Activated naive CD4-positive, alpha-beta T cell treated with anti-CD3 and anti-CD28 coated beads for 36 hours (primary cell): Measurements from ENCODE around the gene SMO. TPM values are rescaled to one million over a fixed set of nuclear protein-coding genes. Genes with fewer than 3 reads are reported as not detected.

Experiments used
- CTCF ChIA-PET: fragments of 350-600 bp; sonication (Branson Sonifier 250); formaldehyde crosslinking; loops from one replicate; lab custom pipeline; 2021; ENCODE audit warnings: antibody characterized with exemption; lab: Charles Lee
- DNase-seq: peaks from one replicate; pipeline ENCODE4 v3.0.0-alpha.2; 2020
- H3K27ac Mint-ChIP-seq: one replicate; pipeline ENCODE4 v1.8.0; 2021; ENCODE audit warnings: mild to moderate bottlenecking, mixed read lengths
- H3K27me3 Mint-ChIP-seq: one replicate; pipeline ENCODE4 v1.8.0; 2021; ENCODE audit warnings: low read depth, mixed read lengths
- H3K36me3 Mint-ChIP-seq: one replicate; pipeline ENCODE4 v1.8.0; 2021; ENCODE audit warnings: low read depth, mixed read lengths
- H3K4me1 Mint-ChIP-seq: one replicate; pipeline ENCODE4 v1.8.0; 2021; ENCODE audit warnings: low read depth, mixed read lengths
- H3K4me3 Mint-ChIP-seq: one replicate; pipeline ENCODE4 v1.8.0; 2021; ENCODE audit warnings: mild to moderate bottlenecking, moderate library complexity, mixed read lengths
- H3K9me3 Mint-ChIP-seq: one replicate; pipeline ENCODE4 v1.8.0; 2021; ENCODE audit warnings: mixed read lengths
- intact Hi-C: fragments of 100-400 bp; cut with micrococcal nuclease; formaldehyde crosslinking; loops from one replicate; pipeline ENCODE4 v1.15.1; 2023
- total RNA-seq, 2 experiments: library from RNA; stranded (reverse); gene quantifications; one replicate each; pipeline ENCODE4 v1.2.3, GENCODE V29; 2021

Gene SMO
- total RNA-seq, 2 experiments from 2014 or later, result 0.20 to 0.43 TPM

- no peak for DNase-seq
These were observed 68.7 kb downstream of the SMO start for GRCh38 chr7:129257168-129257567.

GRCh38 chr7:129258649-129259389, 70.4 kb downstream of the SMO start:
- Mint-ChIP-seq H3K4me1 (peaks cover 32% of the 10 kb centered on the region), H3K27ac (no peak overlapping the region), H3K27me3 (no peaks in the 10 kb centered on the region), H3K36me3 (no peaks in the 10 kb centered on the region), H3K4me3 (no peak overlapping the region), H3K9me3 (no peaks in the 10 kb centered on the region)
- intact Hi-C loops, result loop anchor here (1.0 kb wide), 1 partner anchor 35 kb away; no protein-coding TSS in a partner anchor
- CTCF ChIA-PET, result interaction anchor here (1.3 to 5.3 kb wide), 2 partner anchors 12 to 39 kb away, joined by 3 to 39 read pairs; no protein-coding TSS in a partner anchor
- no peak for DNase-seq

More at GRCh38 chr7:129257168-129257567, 68.7 kb downstream of the SMO start:
- CTCF ChIA-PET, result interaction anchor here (0.9 to 1.7 kb wide), 3 partner anchors 14 to 38 kb away, joined by 3 to 9 read pairs (median 3); no protein-coding TSS in a partner anchor
- Mint-ChIP-seq H3K27me3 (no peaks in the 10 kb centered on the region), H3K4me1 (peaks cover 21% of the 10 kb centered on the region), H3K36me3 (no peaks in the 10 kb centered on the region), H3K4me3 (no peak overlapping the region), H3K27ac (no peak overlapping the region), H3K9me3 (no peaks in the 10 kb centered on the region)
- intact Hi-C loops, result no loop called here

- no peak for DNase-seq
- no peaks in the 10 kb centered on the region for H3K36me3 Mint-ChIP-seq
- no peaks in the 10 kb centered on the region for H3K27me3 Mint-ChIP-seq
- CTCF ChIA-PET, result interaction anchor here (0.7 to 5.3 kb wide), 8 partner anchors 9 to 351 kb away, joined by 3 to 39 read pairs (median 4); no protein-coding TSS in a partner anchor
- H3K4me1 Mint-ChIP-seq, result peaks cover 32% of the 10 kb centered on the region
- H3K9me3 Mint-ChIP-seq, result no peaks in the 10 kb centered on the region
- no peak overlapping the region for H3K4me3 Mint-ChIP-seq
- intact Hi-C loops, result no loop called here
- H3K27ac Mint-ChIP-seq, result no peak overlapping the region
These were observed 73.9 kb downstream of the SMO start for GRCh38 chr7:129262324-129262723.

Other genes starting within 250 kb of the SMO start
- gene TNPO3, start 133.5 kb upstream of the SMO start, total RNA-seq, result 10 to 100 TPM; 65.7 to 66.4 TPM
- 1 to 10 TPM; 7.2 to 7.9 TPM for gene TSPAN33, start 43.9 kb upstream of the SMO start, total RNA-seq
- gene AHCYL2, start 36.4 kb downstream of the SMO start, total RNA-seq, result 10 to 100 TPM; 29.1 to 30.4 TPM
- 10 to 100 TPM; 71.4 to 76.0 TPM for gene STRIP2, start 245.8 kb downstream of the SMO start, total RNA-seq